Sigmoid colon (tissue), 7 donors: ENCODE results near the gene CAMK1D. TPM values are rescaled to one million over a fixed set of nuclear protein-coding genes. Genes with fewer than 3 reads are reported as not detected.

Experiments
- DNase-seq: peaks from one replicate; pipeline ENCODE4 v3.0.0-alpha.2; 2019
- H3K27ac ChIP-seq, 4 donors: fragments of 200-600 bp; sonication (generic); one replicate each; pipeline ENCODE4 v1.5.1; 2016 to 2019; ENCODE audit warnings: mild to moderate bottlenecking in 1 of 4
- H3K27me3 ChIP-seq, 3 donors: fragments of 200-600 bp; sonication (generic); one replicate each; pipeline ENCODE4 v1.5.1; 2019; ENCODE audit warnings: mild to moderate bottlenecking in 1 of 3
- H3K36me3 ChIP-seq, 4 donors: fragments of 200-600 bp; sonication (generic); one replicate each; pipeline ENCODE4 v1.5.1; 2016 to 2019
- H3K4me1 ChIP-seq, 4 donors: fragments of 200-600 bp; sonication (generic); one replicate each; pipeline ENCODE4 v1.5.1; 2017 to 2019
- H3K4me3 ChIP-seq, 4 donors: fragments of 200-600 bp; sonication (generic); one replicate each; pipeline ENCODE4 v1.5.1; 2017 to 2019; ENCODE audit warnings: mild to moderate bottlenecking in 2 of 4, moderate library complexity in 1 of 4
- H3K9me3 ChIP-seq, 4 donors: fragments of 200-600 bp in 3 of 4; sonication (generic) in 3 of 4; one replicate each; pipeline versions ENCODE4 v1.5.1 to v1.6.1; 2013 to 2019
- EP300 ChIP-seq, 4 donors: sonication (generic); formaldehyde crosslinking; IDR thresholded peaks; one replicate each; pipeline ENCODE4 v1.6.1; 2017; ENCODE audit warnings: antibody characterized with exemption in 4 of 4
- POLR2A ChIP-seq, 2 donors: fragments of 450-650 bp; IDR thresholded peaks; one replicate each; pipeline ENCODE4 v1.6.1; 2016; ENCODE audit warnings: antibody characterized with exemption in 2 of 2, mild to moderate bottlenecking in 2 of 2, moderate library complexity in 2 of 2
- POLR2AphosphoS5 ChIP-seq, 4 donors: sonication (generic); formaldehyde crosslinking; IDR thresholded peaks; one replicate each; pipeline ENCODE4 v1.6.1; 2017; ENCODE audit warnings: antibody characterized with exemption in 4 of 4
- WGBS, 2 donors: extraction: QIAGEN DNeasy Blood & Tissue Kit; methylation state at CpG; one replicate each; pipeline ENCODE4 v1.1.7; 2013; 5-methylcytosine and 5-hydroxymethylcytosine counted together
- intact Hi-C: fragments of 100-400 bp; cut with DNase I; formaldehyde crosslinking; loops from one replicate; pipeline ENCODE4 v1.15.1; 2023
- polyA plus RNA-seq, 3 donors: library from polyadenylated mRNA; stranded (reverse); fragments of 200-250 nt; gene quantifications; one replicate each; pipeline ENCODE4 v1.2.3, GENCODE V29; 2013
- total RNA-seq, 4 donors: library from RNA; depleted of rRNA; stranded (reverse); fragments of >200 nt; gene quantifications; one replicate each; pipeline ENCODE4 v1.1.0, GENCODE V29; 2016
- TF ChIP-seq, protein P1 (sequence below), 4 experiments: fragments of 450-650 bp in 3 of 4; fragments of 200-600 bp in 1 of 4; IDR thresholded peaks; one replicate each; pipeline ENCODE4 v1.5.1; 2016 to 2019; ENCODE audit warnings: antibody characterized with exemption in 4 of 4, mild to moderate bottlenecking in 3 of 4, moderate library complexity in 2 of 4
- donor health status: healthy with polysubstance abuse.
- donor health status: Bipolar disorder and iron deficiency.
- donor health status: healthy.

CAMK1D gene
- total and polyA plus RNA-seq, 7 donors = 7.2 to 11.5 (median 8.6) TPM

DNA sequence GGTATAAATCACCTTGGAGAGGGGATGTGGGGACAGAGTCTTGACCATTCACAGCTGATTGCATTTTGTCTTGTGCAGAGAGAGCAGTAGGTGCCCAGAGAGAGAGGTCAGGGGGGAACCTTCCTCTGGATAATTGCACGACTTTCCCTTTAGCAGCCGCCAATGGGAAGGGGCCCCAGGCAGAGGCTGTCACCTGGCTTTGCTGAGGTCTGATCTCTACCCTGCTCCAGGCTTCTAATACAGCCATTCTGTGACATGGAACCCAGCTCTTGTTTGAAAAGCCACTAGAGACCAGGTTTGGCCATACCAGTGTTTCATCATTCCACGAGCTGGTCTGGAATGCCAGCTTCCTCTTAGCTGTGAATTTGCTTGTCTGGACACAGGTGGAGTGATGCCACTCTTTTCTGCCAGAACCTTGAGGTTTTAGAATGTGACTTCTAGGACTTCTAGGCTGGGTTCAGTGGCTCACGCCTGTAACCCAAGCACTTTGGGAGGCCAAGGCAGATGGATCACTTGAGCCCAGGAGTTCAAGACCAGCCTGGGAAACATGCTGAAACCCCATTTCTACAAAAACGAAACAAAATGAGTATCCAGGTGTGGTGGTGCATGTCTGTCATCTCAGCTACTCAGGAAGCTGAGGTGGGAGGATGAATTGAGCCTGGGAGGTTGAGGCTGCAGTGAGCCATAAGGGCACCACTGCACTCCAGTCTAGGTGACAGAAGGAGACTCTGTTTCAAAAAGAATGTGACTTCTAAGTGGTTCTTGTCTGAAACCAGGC lies 159.9 kb downstream of the CAMK1D start:
- intact Hi-C loops = no loop called here
- Histone ChIP-seq H3K4me3 (no peak overlapping the region), H3K36me3 (no peaks in the 10 kb centered on the region), H3K27me3 (no peaks in the 10 kb centered on the region), H3K9me3 (no peaks in the 10 kb centered on the region), H3K27ac (no peak overlapping the region), H3K4me1 (no peaks in the 10 kb centered on the region)
- no peak for DNase-seq
- TF ChIP-seq, protein P1, sequence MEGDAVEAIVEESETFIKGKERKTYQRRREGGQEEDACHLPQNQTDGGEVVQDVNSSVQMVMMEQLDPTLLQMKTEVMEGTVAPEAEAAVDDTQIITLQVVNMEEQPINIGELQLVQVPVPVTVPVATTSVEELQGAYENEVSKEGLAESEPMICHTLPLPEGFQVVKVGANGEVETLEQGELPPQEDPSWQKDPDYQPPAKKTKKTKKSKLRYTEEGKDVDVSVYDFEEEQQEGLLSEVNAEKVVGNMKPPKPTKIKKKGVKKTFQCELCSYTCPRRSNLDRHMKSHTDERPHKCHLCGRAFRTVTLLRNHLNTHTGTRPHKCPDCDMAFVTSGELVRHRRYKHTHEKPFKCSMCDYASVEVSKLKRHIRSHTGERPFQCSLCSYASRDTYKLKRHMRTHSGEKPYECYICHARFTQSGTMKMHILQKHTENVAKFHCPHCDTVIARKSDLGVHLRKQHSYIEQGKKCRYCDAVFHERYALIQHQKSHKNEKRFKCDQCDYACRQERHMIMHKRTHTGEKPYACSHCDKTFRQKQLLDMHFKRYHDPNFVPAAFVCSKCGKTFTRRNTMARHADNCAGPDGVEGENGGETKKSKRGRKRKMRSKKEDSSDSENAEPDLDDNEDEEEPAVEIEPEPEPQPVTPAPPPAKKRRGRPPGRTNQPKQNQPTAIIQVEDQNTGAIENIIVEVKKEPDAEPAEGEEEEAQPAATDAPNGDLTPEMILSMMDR (IDR thresholded peaks at IDR 0.05) = no peak
- TF ChIP-seq POLR2A (IDR thresholded peaks at IDR 0.05) (no peak), EP300 (IDR thresholded peaks at IDR 0.05) (no peak), POLR2AphosphoS5 (IDR thresholded peaks at IDR 0.05) (no peak)
- 89 to 92% methylated on average over 5 of the region's 5 CpGs for WGBS, 2 donors

DNA sequence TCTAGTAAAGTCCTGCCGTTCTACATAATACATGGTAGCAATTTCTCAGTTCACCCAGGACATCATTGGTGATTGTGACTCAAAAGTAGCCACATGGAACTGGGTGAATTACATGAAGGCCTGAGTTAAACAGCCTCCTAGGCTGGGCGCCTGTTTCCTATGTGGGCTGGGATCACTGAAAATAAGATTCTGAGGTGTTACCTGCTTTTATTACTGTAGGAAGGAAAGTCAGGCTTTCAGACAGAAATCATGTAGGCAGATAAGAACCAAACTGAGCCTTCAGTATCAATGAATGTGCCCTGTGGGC lies 160.4 kb downstream of the CAMK1D start:
- H3K4me3 ChIP-seq = no peak overlapping the region
- WGBS, 2 donors = 90 to 92% methylated on average over 2 of the region's 2 CpGs
- no peaks in the 10 kb centered on the region for H3K27me3 ChIP-seq
- no peak for TF ChIP-seq EP300 (IDR thresholded peaks at IDR 0.05)
- TF ChIP-seq, protein P1 (IDR thresholded peaks at IDR 0.05) = no peak
- TF ChIP-seq POLR2A (IDR thresholded peaks at IDR 0.05) = no peak
- no peak for TF ChIP-seq POLR2AphosphoS5 (IDR thresholded peaks at IDR 0.05)
- H3K4me1 ChIP-seq = no peaks in the 10 kb centered on the region
- intact Hi-C loops = no loop called here
- H3K27ac ChIP-seq = no peak overlapping the region
- no peaks in the 10 kb centered on the region for H3K36me3 ChIP-seq
- H3K9me3 ChIP-seq = no peaks in the 10 kb centered on the region
- no peak for DNase-seq

DNA sequence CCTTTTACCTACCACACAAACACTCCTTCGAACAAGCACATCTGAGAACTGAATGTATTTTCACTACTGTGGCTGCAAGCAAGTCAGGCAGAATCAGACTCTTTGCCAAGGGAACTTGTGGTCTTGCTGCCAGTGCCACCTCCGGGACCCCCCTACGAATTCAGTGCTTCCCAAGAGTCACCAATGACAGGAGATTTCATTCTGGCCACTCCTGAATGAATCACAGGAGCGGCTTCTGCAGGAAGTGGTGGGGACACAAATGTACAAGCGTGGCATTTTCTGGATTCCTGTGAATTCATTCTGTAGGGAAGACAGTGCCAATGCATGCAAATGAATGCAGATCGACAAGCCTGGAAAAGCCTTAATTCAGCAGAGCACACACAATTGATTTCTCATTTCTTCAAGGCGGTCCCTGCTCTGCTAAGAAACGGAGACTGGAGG lies 161.2 kb downstream of the CAMK1D start:
- Histone ChIP-seq H3K36me3 (no peaks in the 10 kb centered on the region), H3K27ac (no peak overlapping the region), H3K4me1 (no peaks in the 10 kb centered on the region), H3K4me3 (no peak overlapping the region), H3K27me3 (no peaks in the 10 kb centered on the region), H3K9me3 (no peaks in the 10 kb centered on the region)
- DNase-seq = no peak
- 76 to 86% methylated on average over 8 of the region's 8 CpGs for WGBS, 2 donors
- intact Hi-C loops = no loop called here
- TF ChIP-seq POLR2A (IDR thresholded peaks at IDR 0.05) = no peak
- TF ChIP-seq EP300 (IDR thresholded peaks at IDR 0.05) = no peak
- no peak for TF ChIP-seq POLR2AphosphoS5 (IDR thresholded peaks at IDR 0.05)

DNA sequence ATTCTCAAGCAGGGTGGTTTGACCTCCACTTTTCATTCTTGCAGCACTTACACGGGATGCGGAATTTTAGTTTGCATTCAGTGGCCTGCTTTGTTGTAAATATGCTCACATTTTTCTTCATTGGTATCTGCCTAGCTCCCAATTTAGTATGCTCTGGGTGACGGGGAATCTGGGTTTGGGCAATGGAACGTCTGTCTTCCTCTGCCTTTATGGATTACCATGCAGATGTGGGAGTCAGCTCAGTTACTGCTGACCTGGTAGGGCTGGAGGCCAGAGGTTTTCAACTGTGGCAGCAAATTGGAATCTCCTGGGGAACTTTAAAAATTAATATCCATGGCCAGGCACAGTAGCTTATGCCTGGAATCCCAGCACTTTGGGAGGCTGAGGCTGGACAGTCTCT lies 161.6 kb downstream of the CAMK1D start:
- DNase-seq = no peak
- no peaks in the 10 kb centered on the region for H3K9me3 ChIP-seq
- intact Hi-C loops = no loop called here
- H3K4me1 ChIP-seq = no peaks in the 10 kb centered on the region
- H3K27me3 ChIP-seq = no peaks in the 10 kb centered on the region
- no peak overlapping the region for H3K27ac ChIP-seq
- 67 to 81% methylated on average over 4 of the region's 4 CpGs for WGBS, 2 donors
- no peak overlapping the region for H3K4me3 ChIP-seq
- H3K36me3 ChIP-seq = no peaks in the 10 kb centered on the region
- TF ChIP-seq EP300 (IDR thresholded peaks at IDR 0.05) = no peak
- TF ChIP-seq, protein P1 (IDR thresholded peaks at IDR 0.05) = no peak
- TF ChIP-seq POLR2A (IDR thresholded peaks at IDR 0.05) = no peak
- TF ChIP-seq POLR2AphosphoS5 (IDR thresholded peaks at IDR 0.05) = no peak

DNA sequence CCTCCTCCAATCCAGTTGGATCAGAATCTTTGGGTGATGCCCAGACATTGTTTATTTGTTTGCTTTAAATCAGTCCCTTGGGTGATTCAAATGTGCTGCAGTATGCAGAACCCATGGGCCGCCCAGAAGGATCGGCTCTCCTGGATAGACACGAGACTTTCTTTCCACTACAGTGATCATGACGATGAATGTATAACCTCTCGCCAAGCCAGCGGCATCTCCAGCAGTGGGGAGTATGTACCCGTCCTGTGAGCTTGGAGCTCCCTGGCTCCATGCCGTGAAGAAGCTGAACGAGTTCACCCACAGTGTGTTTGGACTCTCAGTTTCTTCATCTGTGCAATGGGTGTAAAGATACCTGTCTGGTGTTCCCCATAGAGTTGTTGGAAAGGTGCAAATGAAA lies 162.3 kb downstream of the CAMK1D start:
- no peaks in the 10 kb centered on the region for H3K36me3 ChIP-seq
- no peak overlapping the region for H3K4me3 ChIP-seq
- H3K27ac ChIP-seq = no peak overlapping the region
- TF ChIP-seq POLR2AphosphoS5 (IDR thresholded peaks at IDR 0.05) (no peak), EP300 (IDR thresholded peaks at IDR 0.05) (no peak), POLR2A (IDR thresholded peaks at IDR 0.05) (no peak)
- TF ChIP-seq, protein P1 (IDR thresholded peaks at IDR 0.05) = no peak
- H3K27me3 ChIP-seq = no peaks in the 10 kb centered on the region
- no peaks in the 10 kb centered on the region for H3K9me3 ChIP-seq
- no peaks in the 10 kb centered on the region for H3K4me1 ChIP-seq
- no peak for DNase-seq
- 96 to 97% methylated on average over 9 of the region's 9 CpGs for WGBS, 2 donors
- intact Hi-C loops = no loop called here
